Measurements from ENCODE around the gene WRAP53. TPM values are rescaled to one million over a fixed set of nuclear protein-coding genes. Genes with fewer than 3 reads are reported as not detected.
A peak's percentile ranks its signal among the peaks of the same experiment; 100 is the strongest.

Gene WRAP53
- polyA plus RNA-seq, 1 donor (not counting 4 experiments of a cell fraction or from before 2014, with no cell fraction given): 8.2 TPM

- no peak overlapping the region for H3K27ac ChIP-seq (ENCODE audit: control insufficient read depth, insufficient read depth, low read length)
- H2AFZ ChIP-seq (ENCODE audit: control insufficient read depth, low read length): no peak overlapping the region
- peaks cover 26% of the 10 kb centered on the region for H3K27me3 ChIP-seq (ENCODE audit: control insufficient read depth, extremely low read depth, insufficient read depth, low read length)
- dilution Hi-C loops (cut with MboI; ENCODE audit: extremely low pct_ligation_motif_present, low sequenced_read_pairs): no loop called here
- no peak overlapping the region for H3K4me2 ChIP-seq (ENCODE audit: control insufficient read depth, extremely low read depth, insufficient read depth, low read depth, low read length)
- no peak overlapping the region for H3K9ac ChIP-seq (ENCODE audit: control insufficient read depth, extremely low read depth, insufficient read depth, low read length)
- no peak overlapping the region for H3K4me3 ChIP-seq (ENCODE audit: control insufficient read depth in 2 of 3, extremely low read depth in 1 of 3, insufficient read depth in 2 of 3, low read depth in 1 of 3, low read length in 3 of 3)
- no peak for TF ChIP-seq EZH2 (IDR thresholded peaks at IDR 0.05; ENCODE audit: low read length)
- TF ChIP-seq CTCF (optimal IDR thresholded peaks at IDR 0.05 in 1 of 3, IDR thresholded peaks at IDR 0.05 in 1 of 3, conservative IDR thresholded peaks at IDR 0.05 in 1 of 3; ENCODE audit: extremely low read depth in 1 of 3, insufficient read depth in 2 of 3, low read length in 3 of 3): no peak
- peaks cover 21% of the 10 kb centered on the region for H3K4me1 ChIP-seq (ENCODE audit: control insufficient read depth, extremely low read depth, insufficient read depth, low read length)
- no peak for DNase-seq (ENCODE audit: low read depth, low spot score)
- no peaks in the 10 kb centered on the region for H3K9me1 ChIP-seq (ENCODE audit: control insufficient read depth, extremely low read depth, insufficient read depth, low read length)
- no peaks in the 10 kb centered on the region for H3K9me3 ChIP-seq (ENCODE audit: control insufficient read depth, low read depth, low read length)
- no peaks in the 10 kb centered on the region for H4K20me1 ChIP-seq (ENCODE audit: control insufficient read depth, extremely low read depth, insufficient read depth, low read length)
- FAIRE-seq: no peak
- no peaks in the 10 kb centered on the region for H3K79me2 ChIP-seq (ENCODE audit: control insufficient read depth, insufficient read depth, low read length)
- no peaks in the 10 kb centered on the region for H3K36me3 ChIP-seq (ENCODE audit: control insufficient read depth in 2 of 2, extremely low read depth in 1 of 2, insufficient read depth in 2 of 2, low read length in 2 of 2)
These were observed 20.8 kb downstream of the WRAP53 start for GRCh38 chr17:7709031-7709430.

GRCh38 chr17:7710301-7710700, 22.0 kb downstream of the WRAP53 start:
- Histone ChIP-seq H3K27ac (ENCODE audit: control insufficient read depth, insufficient read depth, low read length) (no peak overlapping the region), H3K4me2 (ENCODE audit: control insufficient read depth, extremely low read depth, insufficient read depth, low read depth, low read length) (no peak overlapping the region), H3K9ac (ENCODE audit: control insufficient read depth, extremely low read depth, insufficient read depth, low read length) (no peak overlapping the region), H3K9me3 (ENCODE audit: control insufficient read depth, low read depth, low read length) (no peaks in the 10 kb centered on the region), H3K36me3 (ENCODE audit: control insufficient read depth in 2 of 2, extremely low read depth in 1 of 2, insufficient read depth in 2 of 2, low read length in 2 of 2) (no peaks in the 10 kb centered on the region), H2AFZ (ENCODE audit: control insufficient read depth, low read length) (peak overlapping the region; percentile 63), H3K9me1 (ENCODE audit: control insufficient read depth, extremely low read depth, insufficient read depth, low read length) (no peaks in the 10 kb centered on the region), H3K27me3 (ENCODE audit: control insufficient read depth, extremely low read depth, insufficient read depth, low read length) (peaks cover 25% of the 10 kb centered on the region), H3K4me1 (ENCODE audit: control insufficient read depth, extremely low read depth, insufficient read depth, low read length) (peaks cover 11% of the 10 kb centered on the region), H3K79me2 (ENCODE audit: control insufficient read depth, insufficient read depth, low read length) (no peaks in the 10 kb centered on the region), H3K4me3 (ENCODE audit: control insufficient read depth in 2 of 3, extremely low read depth in 1 of 3, insufficient read depth in 2 of 3, low read depth in 1 of 3, low read length in 3 of 3) (no peak overlapping the region), H4K20me1 (ENCODE audit: control insufficient read depth, extremely low read depth, insufficient read depth, low read length) (no peaks in the 10 kb centered on the region)
- dilution Hi-C loops (cut with MboI; ENCODE audit: extremely low pct_ligation_motif_present, low sequenced_read_pairs): no loop called here
- FAIRE-seq (no peak), DNase-seq (ENCODE audit: low read depth, low spot score) (no peak)
- TF ChIP-seq EZH2 (IDR thresholded peaks at IDR 0.05; ENCODE audit: low read length) (no peak), CTCF (optimal IDR thresholded peaks at IDR 0.05 in 1 of 3, IDR thresholded peaks at IDR 0.05 in 1 of 3, conservative IDR thresholded peaks at IDR 0.05 in 1 of 3; ENCODE audit: extremely low read depth in 1 of 3, insufficient read depth in 2 of 3, low read length in 3 of 3) (no peak)
